Neural progenitor cell (in vitro differentiated cells): ENCODE results near the gene MELTF. TPM values are rescaled to one million over a fixed set of nuclear protein-coding genes. Genes with fewer than 3 reads are reported as not detected.

ENCODE experiments used
- DNase-seq: peaks from one replicate; pipeline ENCODE4 v3.0.0-alpha.2; 2016; ENCODE audit warnings: low spot score
- H2AFZ ChIP-seq: fragments of 200-600 bp; sonication (generic); replicated peaks from 2 replicates; pipeline ENCODE4 v1.6.1; 2016; ENCODE audit warnings: antibody characterized with exemption
- H3F3A ChIP-seq: fragments of 200-600 bp; sonication (generic); 2 replicates; pipeline ENCODE4 v1.6.1; 2016; ENCODE audit warnings: antibody characterized with exemption, low read depth
- H3K27ac ChIP-seq: fragments of 200-600 bp; sonication (generic); 2 replicates; pipeline ENCODE4 v1.5.1; 2016; ENCODE audit warnings: mild to moderate bottlenecking
- H3K27me3 ChIP-seq: fragments of 200-600 bp; sonication (generic); 2 replicates; pipeline ENCODE4 v1.6.1; 2016; ENCODE audit warnings: mild to moderate bottlenecking, moderate library complexity
- H3K36me3 ChIP-seq: fragments of 200-600 bp; sonication (generic); 2 replicates; pipeline ENCODE4 v1.5.1; 2016
- H3K4me1 ChIP-seq: fragments of 200-600 bp; sonication (generic); 2 replicates; pipeline ENCODE4 v1.6.1; 2016; ENCODE audit warnings: mixed run types
- H3K4me2 ChIP-seq: fragments of 200-600 bp; sonication (generic); 2 replicates; pipeline ENCODE4 v1.6.1; 2016
- H3K4me3 ChIP-seq: fragments of 200-600 bp; sonication (generic); 2 replicates; pipeline ENCODE4 v1.5.1; 2016
- H3K79me2 ChIP-seq: fragments of 200-600 bp; sonication (generic); 2 replicates; pipeline ENCODE4 v1.6.1; 2016; ENCODE audit warnings: low read depth
- H3K9ac ChIP-seq: fragments of 200-600 bp; sonication (generic); 2 replicates; pipeline ENCODE4 v1.6.1; 2016
- H3K9me3 ChIP-seq: fragments of 200-600 bp; sonication (generic); 2 replicates; pipeline ENCODE4 v1.5.1; 2016; ENCODE audit warnings: low read depth
- H4K20me1 ChIP-seq: fragments of 200-600 bp; sonication (generic); 2 replicates; pipeline ENCODE4 v1.6.1; 2016; ENCODE audit warnings: low read depth
- H3K27ac Mint-ChIP-seq: 3 replicates; pipeline ENCODE4 v1.8.0; 2021; ENCODE audit warnings: mixed read lengths
- H3K27me3 Mint-ChIP-seq: 2 replicates; pipeline ENCODE4 v1.8.0; 2022; ENCODE audit warnings: low read depth, mild to moderate bottlenecking, inconsistent platforms, moderate library complexity, mixed read lengths; ENCODE audit not compliant: insufficient read depth
- H3K36me3 Mint-ChIP-seq: 3 replicates; pipeline ENCODE4 v1.8.0; 2021; ENCODE audit warnings: mixed read lengths
- H3K4me1 Mint-ChIP-seq: 3 replicates; pipeline ENCODE4 v1.8.0; 2021; ENCODE audit warnings: mixed read lengths
- H3K4me3 Mint-ChIP-seq: 3 replicates; pipeline ENCODE4 v1.8.0; 2021; ENCODE audit warnings: mild to moderate bottlenecking, moderate library complexity, mixed read lengths
- H3K9me3 Mint-ChIP-seq: 3 replicates; pipeline ENCODE4 v1.8.0; 2020; ENCODE audit warnings: mixed read lengths
- CTCF ChIP-seq: fragments of 200-600 bp; sonication (generic); IDR thresholded peaks from 2 replicates; pipeline ENCODE4 v1.5.1; 2017; ENCODE audit warnings: antibody characterized with exemption, mild to moderate bottlenecking
- EZH2 ChIP-seq: fragments of 200-600 bp; sonication (generic); IDR thresholded peaks from 2 replicates; pipeline ENCODE4 v1.6.1; 2017; ENCODE audit warnings: antibody characterized with exemption, mild to moderate bottlenecking, moderate library complexity
- EZH2phosphoT487 ChIP-seq: fragments of 200-600 bp; sonication (generic); IDR thresholded peaks from 2 replicates; pipeline ENCODE4 v1.6.1; 2017; ENCODE audit warnings: antibody characterized with exemption
- total RNA-seq: library from RNA; depleted of rRNA; stranded (reverse); fragments of >200 nt; gene quantifications from 2 replicates; pipeline ENCODE4 v1.2.3, GENCODE V29; 2015; ENCODE audit warnings: low replicate concordance

Gene MELTF
- total RNA-seq, 1 donor from 2014 or later: 0.28 TPM

GRCh38 chr3:196991581-196992460 lies 37.8 kb downstream of the MELTF start:
- H3K4me1 ChIP-seq: peaks cover 3% of the 10 kb centered on the region
- H4K20me1 ChIP-seq: no peaks in the 10 kb centered on the region
- DNase-seq: no peak
- no peaks in the 10 kb centered on the region for H3K27me3 ChIP-seq
- Mint-ChIP-seq H3K4me1 (peaks cover 12% of the 10 kb centered on the region), H3K4me3 (no peak overlapping the region), H3K27ac (no peak overlapping the region), H3K27me3 (peaks cover 8% of the 10 kb centered on the region), H3K9me3 (no peaks in the 10 kb centered on the region), H3K36me3 (no peaks in the 10 kb centered on the region)
- no peaks in the 10 kb centered on the region for H3K79me2 ChIP-seq
- no peak overlapping the region for H3K4me2 ChIP-seq
- no peaks in the 10 kb centered on the region for H3K36me3 ChIP-seq
- no peaks in the 10 kb centered on the region for H3F3A ChIP-seq
- TF ChIP-seq CTCF (no peak), EZH2phosphoT487 (no peak), EZH2 (no peak)
- H2AFZ ChIP-seq: no peak overlapping the region
- no peak overlapping the region for H3K4me3 ChIP-seq
- H3K9me3 ChIP-seq: no peaks in the 10 kb centered on the region
- no peak overlapping the region for H3K9ac ChIP-seq
- no peak overlapping the region for H3K27ac ChIP-seq

- Mint-ChIP-seq H3K4me3 (no peak overlapping the region), H3K9me3 (no peaks in the 10 kb centered on the region), H3K36me3 (no peaks in the 10 kb centered on the region), H3K4me1 (peaks cover 12% of the 10 kb centered on the region), H3K27ac (peak overlapping the region; percentile 29), H3K27me3 (peaks cover 8% of the 10 kb centered on the region)
- H3K79me2 ChIP-seq: no peaks in the 10 kb centered on the region
- H4K20me1 ChIP-seq: no peaks in the 10 kb centered on the region
- no peak for TF ChIP-seq EZH2
- no peaks in the 10 kb centered on the region for H3K9me3 ChIP-seq
- DNase-seq: no peak
- no peak overlapping the region for H3K4me2 ChIP-seq
- H3K4me1 ChIP-seq: peaks cover 3% of the 10 kb centered on the region
- no peak overlapping the region for H3K4me3 ChIP-seq
- no peaks in the 10 kb centered on the region for H3K36me3 ChIP-seq
- no peaks in the 10 kb centered on the region for H3F3A ChIP-seq
- H2AFZ ChIP-seq: no peak overlapping the region
- H3K27me3 ChIP-seq: no peaks in the 10 kb centered on the region
- H3K9ac ChIP-seq: no peak overlapping the region
- H3K27ac ChIP-seq: no peak overlapping the region
These were observed 39.0 kb downstream of the MELTF start for GRCh38 chr3:196990601-196991007.

- Histone ChIP-seq H3K27me3 (no peaks in the 10 kb centered on the region), H3K9me3 (no peaks in the 10 kb centered on the region), H3K4me3 (no peak overlapping the region), H3K27ac (no peak overlapping the region), H3K36me3 (no peaks in the 10 kb centered on the region), H3F3A (no peaks in the 10 kb centered on the region), H3K9ac (no peak overlapping the region), H2AFZ (no peak overlapping the region), H4K20me1 (no peaks in the 10 kb centered on the region), H3K79me2 (no peaks in the 10 kb centered on the region), H3K4me2 (no peak overlapping the region), H3K4me1 (peaks cover 3% of the 10 kb centered on the region)
- TF ChIP-seq CTCF (no peak), EZH2phosphoT487 (no peak), EZH2 (no peak)
- Mint-ChIP-seq H3K4me1 (peaks cover 12% of the 10 kb centered on the region), H3K36me3 (no peaks in the 10 kb centered on the region), H3K9me3 (no peaks in the 10 kb centered on the region), H3K27me3 (peaks cover 12% of the 10 kb centered on the region), H3K4me3 (no peak overlapping the region), H3K27ac (no peak overlapping the region)
- no peak for DNase-seq
These were observed 39.8 kb downstream of the MELTF start for GRCh38 chr3:196989721-196990262.
